Transverse colon (tissue), 4 donors: ENCODE data around the gene RELL2. TPM values are rescaled to one million over a fixed set of nuclear protein-coding genes. Genes with fewer than 3 reads are reported as not detected.

Experiments used
- DNase-seq: peaks from one replicate; pipeline ENCODE4 v3.0.0-alpha.2; 2019
- H3K27ac ChIP-seq, 4 donors: fragments of 200-600 bp; sonication (generic); 2 replicates each; pipeline ENCODE4 v1.5.1; 2016 to 2018; ENCODE audit warnings: inconsistent platforms in 4 of 4
- H3K27me3 ChIP-seq: fragments of 200-600 bp; sonication (generic); 2 replicates; pipeline ENCODE4 v1.5.1; 2017; ENCODE audit warnings: inconsistent platforms
- H3K36me3 ChIP-seq, 4 donors: fragments of 200-600 bp; sonication (generic); 2 replicates each; pipeline ENCODE4 v1.5.1; 2017 to 2019; ENCODE audit warnings: inconsistent platforms in 4 of 4
- H3K4me1 ChIP-seq, 4 donors: fragments of 200-600 bp; sonication (generic); 2 replicates each; pipeline ENCODE4 v1.5.1; 2017 to 2020; ENCODE audit warnings: inconsistent platforms in 4 of 4
- H3K4me3 ChIP-seq, 4 donors: fragments of 200-600 bp; sonication (generic); 1 replicate in 1 of 4; 2 replicates in 3 of 4; pipeline versions ENCODE4 v1.5.1 to v1.6.1; 2017 to 2019; ENCODE audit warnings: inconsistent platforms in 4 of 4
- H3K9me3 ChIP-seq, 2 donors: fragments of 200-600 bp; sonication (generic); 2 replicates each; pipeline ENCODE4 v1.5.1; 2017 to 2019; ENCODE audit warnings: inconsistent platforms in 2 of 2
- CTCF ChIP-seq, 5 experiments: fragments of 200-600 bp in 3 of 5; fragments of 450-650 bp in 2 of 5; sonication (generic) in 3 of 5; IDR thresholded peaks; 1 replicate in 2 of 5; 2 replicates in 3 of 5; pipeline ENCODE4 v1.5.1; 2016 to 2017; ENCODE audit warnings: antibody characterized with exemption in 5 of 5, inconsistent platforms in 3 of 5, mild to moderate bottlenecking in 2 of 5, moderate library complexity in 1 of 5
- EP300 ChIP-seq: sonication (generic); formaldehyde crosslinking; IDR thresholded peaks from one replicate; pipeline ENCODE4 v1.6.1; 2017; ENCODE audit warnings: antibody characterized with exemption, low read depth
- POLR2A ChIP-seq: fragments of 450-650 bp; IDR thresholded peaks from one replicate; pipeline ENCODE4 v1.6.1; 2016; ENCODE audit warnings: antibody characterized with exemption, mild to moderate bottlenecking, moderate library complexity
- POLR2AphosphoS5 ChIP-seq, 3 donors: sonication (generic); formaldehyde crosslinking; IDR thresholded peaks; one replicate each; pipeline ENCODE4 v1.6.1; 2016; ENCODE audit warnings: antibody characterized with exemption in 3 of 3
- WGBS, 2 donors: methylation state at CpG; one replicate each; pipeline ENCODE4 v1.1.5; 2018; ENCODE audit warnings: low coverage in 1 of 2; 5-methylcytosine and 5-hydroxymethylcytosine counted together
- in situ Hi-C, 4 donors: fragments of 200-750 bp; cut with MboI; loops; one replicate each; pipeline versions ENCODE4 v1.15.0 to v1.15.1; 2017; ENCODE audit warnings: low sequenced_read_pairs in 3 of 4, low pct_ligation_motif_present in 1 of 4, low pct_unique_long_range_greater_than_20kb in 1 of 4
- intact Hi-C: fragments of 100-400 bp; cut with DNase I; formaldehyde crosslinking; loops from one replicate; pipeline ENCODE4 v1.15.1; 2023; ENCODE audit warnings: low total_unique reads
- total RNA-seq, 4 donors: library from RNA; depleted of rRNA; stranded (reverse); fragments of >200 nt; gene quantifications; one replicate each; pipeline ENCODE4 v1.1.0, GENCODE V29; 2016

RELL2 gene
- total RNA-seq, 4 donors from 2014 or later: 4.4 to 19.1 (median 7.5) TPM

- Histone ChIP-seq H3K36me3 (no peaks in the 10 kb centered on the region), H3K4me3 (no peak overlapping the region), H3K9me3 (no peaks in the 10 kb centered on the region), H3K27me3 (no peaks in the 10 kb centered on the region), H3K4me1 (peaks cover 10 to 26% (median 22%) of the 10 kb centered on the region in 4 donors), H3K27ac (peak overlapping the region in 3 of 4 donors; percentile 5 to 76 (median 57))
- intact Hi-C loops (no loop called here), in situ Hi-C loops (loop anchor here in 3 of 4 donors (25.0 kb wide), 1 partner anchor 457 kb away; no protein-coding TSS in a partner anchor)
- DNase-seq: no peak
- 95% methylated on average over 13 of the region's 16 CpGs; no CpG with 5 or more reads in 1 of the 2 donors for WGBS, 2 donors
- TF ChIP-seq CTCF (IDR thresholded peaks at IDR 0.05): no peak
- no peak for TF ChIP-seq POLR2AphosphoS5 (IDR thresholded peaks at IDR 0.05)
- TF ChIP-seq POLR2A: no peak
- no peak for TF ChIP-seq EP300
Observed at GRCh38 chr5:141680178-141680577, 43.4 kb downstream of the RELL2 start.

GRCh38 chr5:141680751-141681201, 44.0 kb downstream of the RELL2 start:
- Histone ChIP-seq H3K36me3 (no peaks in the 10 kb centered on the region), H3K9me3 (no peaks in the 10 kb centered on the region), H3K4me3 (no peak overlapping the region), H3K27ac (peak overlapping the region; percentile 57 to 84 (median 78)), H3K4me1 (peaks cover 10 to 26% (median 22%) of the 10 kb centered on the region in 4 donors), H3K27me3 (no peaks in the 10 kb centered on the region)
- TF ChIP-seq POLR2AphosphoS5 (IDR thresholded peaks at IDR 0.05) (no peak), POLR2A (peak; percentile 9)
- WGBS, 2 donors: 69% methylated on average over 6 of the region's 6 CpGs; no CpG with 5 or more reads in 1 of the 2 donors
- peak; percentile 19 for DNase-seq
- intact Hi-C loops (no loop called here), in situ Hi-C loops (loop anchor here in 3 of 4 donors (25.0 kb wide), 1 partner anchor 457 kb away; no protein-coding TSS in a partner anchor)

DNA sequence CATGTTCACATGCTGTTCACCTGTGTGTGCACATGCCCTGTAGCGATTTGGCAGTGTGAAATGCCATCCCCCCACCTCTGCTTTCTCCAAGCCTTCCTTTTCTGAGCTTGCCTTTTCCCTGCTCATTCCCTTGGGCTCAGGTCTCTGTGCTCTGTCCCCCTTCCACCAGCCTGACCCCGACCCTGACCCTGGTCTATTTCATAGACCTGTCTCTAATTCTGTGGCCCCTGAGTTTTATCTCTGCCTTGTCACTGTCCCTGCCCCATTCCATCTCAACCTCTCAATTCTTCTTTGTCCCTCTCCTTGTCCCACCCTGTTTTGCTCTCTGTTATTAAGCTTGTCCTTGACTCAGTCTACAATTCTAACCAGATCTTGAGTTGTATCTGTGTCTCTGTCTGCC, 44.5 kb downstream of the RELL2 start:
- DNase-seq: no peak
- no peaks in the 10 kb centered on the region for H3K9me3 ChIP-seq
- H3K36me3 ChIP-seq: no peaks in the 10 kb centered on the region
- in situ Hi-C loops: loop anchor here in 3 of 4 donors (25.0 kb wide), 1 partner anchor 456 kb away; no protein-coding TSS in a partner anchor
- intact Hi-C loops: no loop called here
- H3K4me1 ChIP-seq: peaks cover 10 to 26% (median 22%) of the 10 kb centered on the region in 4 donors
- 62 to 83% methylated on average over 2 of the region's 2 CpGs for WGBS, 2 donors
- TF ChIP-seq POLR2AphosphoS5 (IDR thresholded peaks at IDR 0.05) (no peak), CTCF (IDR thresholded peaks at IDR 0.05) (no peak), POLR2A (no peak), EP300 (no peak)
- no peaks in the 10 kb centered on the region for H3K27me3 ChIP-seq
- peak overlapping the region; percentile 57 to 84 (median 78) for H3K27ac ChIP-seq
- peak overlapping the region in 3 of 4 donors; percentile 47 to 76 (median 56) for H3K4me3 ChIP-seq

GRCh38 chr5:141681695-141682641, 45.2 kb downstream of the RELL2 start, which contains the start of gene ARAP3:
Gene ARAP3 (minus strand): TSS chr5:141682230. CDS start chr5:141680486, 1,744 bp downstream.
- DNase-seq: peak; percentile 86
- TF ChIP-seq CTCF (IDR thresholded peaks at IDR 0.05): no peak
- TF ChIP-seq POLR2A: peak; percentile 13
- TF ChIP-seq EP300: no peak
- TF ChIP-seq POLR2AphosphoS5 (IDR thresholded peaks at IDR 0.05): peak in 1 of 3 donors; percentile 14
- WGBS, 2 donors: 6% methylated on average over 77 of the region's 77 CpGs; no CpG with 5 or more reads in 1 of the 2 donors
- in situ Hi-C loops: loop anchor here in 3 of 4 donors (25.0 kb wide), 1 partner anchor 455 kb away; no protein-coding TSS in a partner anchor
- H3K36me3 ChIP-seq: no peaks in the 10 kb centered on the region
- H3K27me3 ChIP-seq: no peaks in the 10 kb centered on the region
- peak within 1 kb of the TSS; percentile 57 to 84 (median 78) for H3K27ac ChIP-seq
- no peaks in the 10 kb centered on the region for H3K9me3 ChIP-seq
- peak within 1 kb of the TSS; percentile 25 to 76 (median 52) for H3K4me3 ChIP-seq
- peaks cover 10 to 26% (median 22%) of the 10 kb centered on the region in 4 donors for H3K4me1 ChIP-seq
- intact Hi-C loops: no loop called here
